HG02970 (cell line): ENCODE measurements around the gene NUP58.

Experiments used
- ATAC-seq: cut with Tn5 transposase; IDR thresholded peaks from one replicate; pipeline ENCODE4 v1.9.1; 2021; ENCODE audit warnings: mild to moderate bottlenecking, moderate library complexity, moderate number of reproducible peaks; ENCODE audit not compliant: unreplicated experiment, low FRiP score

Gene NUP58

DNA sequence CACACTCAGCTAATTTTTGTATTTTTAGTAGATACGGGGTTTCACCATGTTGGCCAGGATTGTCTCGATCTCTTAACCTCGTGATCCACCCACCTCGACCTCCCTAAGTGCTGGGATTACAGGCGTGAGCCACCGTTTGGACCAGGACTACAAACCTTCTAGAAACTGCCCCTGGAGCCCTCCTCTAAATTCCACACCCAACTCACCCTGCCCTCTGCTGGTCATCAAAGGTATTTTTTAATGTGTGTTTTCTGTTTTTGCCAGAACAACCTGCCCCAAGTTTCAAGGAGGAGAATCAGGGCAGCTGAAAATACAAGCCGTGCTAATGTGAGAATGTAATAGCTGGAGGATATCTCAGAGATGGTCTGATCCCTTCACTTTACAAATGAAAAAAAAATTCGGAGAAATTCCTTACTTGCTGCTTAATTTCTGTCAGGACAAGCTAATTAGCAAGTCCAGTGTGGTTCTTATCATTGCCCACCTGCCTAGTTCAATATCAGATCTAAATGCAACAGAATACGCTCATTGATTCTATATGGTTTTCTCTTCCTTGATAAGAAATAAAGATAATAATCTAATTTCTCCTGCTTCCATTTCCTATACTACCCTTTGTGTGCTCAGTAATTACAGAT lies 74.4 kb downstream of the NUP58 start:
- ATAC-seq, result no peak

DNA sequence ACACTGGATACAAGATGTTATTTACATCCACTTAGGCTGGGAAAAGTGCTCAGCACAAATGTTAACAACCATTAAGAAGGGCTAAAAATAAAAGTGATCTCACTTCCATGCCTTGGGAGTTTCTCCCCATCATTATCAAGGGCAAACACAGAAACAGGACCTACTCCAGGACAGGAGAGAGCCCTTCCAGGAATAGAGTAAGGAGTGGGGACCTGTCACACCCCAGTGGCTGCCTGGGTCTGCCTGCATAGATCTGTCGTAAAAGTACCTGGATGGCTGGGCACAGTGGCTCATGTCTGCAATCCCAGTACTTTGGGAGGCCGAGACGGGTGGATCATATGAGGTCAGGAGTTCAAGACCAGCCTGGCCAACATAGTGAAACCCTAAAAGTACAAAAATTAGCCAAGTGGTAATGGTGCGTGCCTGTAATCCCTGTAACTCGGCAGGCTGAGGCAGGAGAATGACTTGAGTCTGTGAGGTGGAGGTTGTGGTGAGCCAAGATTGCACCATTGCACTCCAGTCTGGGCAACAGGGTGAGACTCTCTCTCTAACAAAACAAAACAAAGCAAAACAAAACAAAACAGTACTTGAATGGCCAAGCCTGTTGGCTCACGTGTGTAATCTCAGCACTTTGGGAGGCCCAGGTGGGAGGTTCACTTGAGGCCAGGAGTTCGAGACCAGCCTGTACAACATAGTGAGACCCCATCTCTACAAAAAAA lies 76.0 kb downstream of the NUP58 start:
- ATAC-seq, result no peak

DNA sequence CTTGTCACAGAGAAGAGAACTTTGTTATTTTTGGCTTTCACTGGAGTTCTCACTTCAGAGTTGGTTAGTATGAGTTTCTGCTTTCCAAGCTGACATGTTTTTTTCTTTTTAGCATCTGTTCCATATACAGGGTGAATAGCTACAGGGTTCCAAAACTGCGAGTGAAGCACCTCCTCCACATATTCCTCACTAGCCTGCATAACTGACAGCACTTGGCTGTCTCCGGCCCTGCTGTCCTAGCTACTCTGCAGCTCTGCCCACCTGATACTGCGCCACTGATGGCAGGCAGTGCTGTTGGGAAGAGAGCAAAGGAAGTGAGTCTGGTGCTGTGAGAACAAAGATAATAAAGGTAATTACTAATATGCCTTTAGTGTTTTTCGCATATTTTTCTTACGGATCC lies 77.1 kb downstream of the NUP58 start:
- ATAC-seq, result no peak

DNA sequence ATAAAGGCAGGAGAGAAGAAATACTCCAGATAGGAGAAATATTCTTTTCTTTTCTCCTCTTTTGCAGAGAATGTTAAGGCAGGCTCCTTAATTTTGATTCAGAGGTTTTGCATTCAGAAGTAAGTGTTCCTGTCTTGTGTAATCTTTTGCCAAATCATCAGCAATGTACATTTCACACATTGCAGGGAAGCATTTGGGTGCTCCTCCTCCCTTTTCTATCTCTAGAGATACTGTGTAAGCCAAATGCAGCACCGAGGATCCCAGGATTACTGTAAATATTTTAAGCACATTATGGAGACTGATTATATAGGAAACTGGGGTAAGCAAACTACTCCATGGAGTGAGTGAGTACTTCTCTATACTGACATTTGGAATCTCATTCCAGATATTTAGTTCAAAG lies 77.6 kb downstream of the NUP58 start:
- ATAC-seq, result no peak

DNA sequence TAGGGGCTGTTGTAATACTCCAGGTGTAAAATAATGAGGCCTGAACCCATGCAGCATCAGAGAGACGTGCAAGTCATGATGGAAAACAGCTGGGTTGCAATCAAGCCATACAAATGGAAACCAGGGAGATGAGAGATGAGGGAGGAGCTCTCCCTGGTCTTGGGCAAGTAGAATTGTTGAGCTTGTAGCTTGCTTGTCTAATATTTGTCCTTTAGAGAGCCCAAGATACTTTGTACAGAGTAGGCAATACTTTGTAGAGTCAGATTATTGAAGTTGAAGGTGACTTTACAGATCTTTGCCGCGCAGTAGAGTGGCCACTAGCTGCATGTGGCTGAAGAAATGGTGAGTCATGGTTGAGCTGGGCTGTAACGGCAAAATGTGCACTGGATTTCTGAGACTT lies 78.7 kb downstream of the NUP58 start:
- ATAC-seq, result no peak

DNA sequence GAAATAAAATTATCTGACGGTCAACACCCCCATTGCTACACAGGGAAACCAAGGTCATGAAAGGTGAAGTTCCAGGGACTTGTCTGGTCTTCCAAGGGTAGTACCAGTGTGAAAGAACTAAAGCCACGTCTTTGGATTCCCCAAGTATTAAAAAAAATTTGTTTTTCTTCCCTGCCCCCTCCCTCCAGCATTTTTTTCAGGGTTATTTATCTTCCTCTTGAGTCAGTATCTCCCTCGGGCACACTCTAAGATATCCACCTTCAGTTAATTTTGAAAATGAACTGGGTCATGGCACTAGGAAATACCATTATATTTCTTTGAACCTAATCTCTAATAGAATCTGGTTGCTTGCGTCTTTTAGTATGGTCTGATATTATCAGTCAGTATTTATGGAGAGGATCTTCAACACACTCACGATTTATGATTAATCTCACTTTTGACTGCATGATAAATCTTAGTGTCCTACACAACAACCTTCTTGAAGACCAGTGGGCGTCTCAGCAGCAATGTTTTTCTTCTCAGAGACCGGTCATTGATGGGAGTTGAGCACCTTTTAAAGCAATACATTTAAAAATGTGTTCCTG lies 79.4 kb downstream of the NUP58 start:
- ATAC-seq, result no peak

DNA sequence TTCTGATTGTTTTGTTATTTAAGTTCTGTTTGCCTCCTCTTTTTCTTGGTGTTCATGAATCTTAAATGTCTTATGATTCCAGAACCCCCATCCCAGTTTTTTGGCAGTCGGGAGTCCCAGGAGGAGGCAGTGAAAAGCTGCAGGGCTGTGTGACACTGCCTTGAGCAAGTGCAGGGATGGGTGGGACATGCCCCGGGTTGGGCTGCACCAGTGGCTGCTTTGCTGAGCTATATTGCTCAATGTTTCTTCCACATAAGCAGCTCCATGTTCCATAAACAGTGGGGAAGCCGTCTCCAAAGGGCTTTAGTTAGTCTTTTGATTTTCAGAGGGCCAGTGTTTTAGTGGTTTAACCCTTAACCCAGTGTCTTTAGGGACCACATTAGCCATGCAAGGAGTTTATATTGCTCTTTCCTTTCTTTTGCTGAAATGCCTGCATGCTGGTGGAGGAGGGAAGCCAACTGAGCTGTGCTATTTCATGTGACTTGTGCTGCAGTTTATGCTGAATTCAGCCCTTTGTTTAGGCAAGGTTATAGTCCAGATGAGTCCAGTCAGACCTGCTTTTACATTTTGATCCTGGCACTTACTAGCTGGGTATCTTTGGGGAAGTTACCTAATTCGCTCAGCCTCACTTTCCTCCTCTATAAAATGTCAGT lies 83.5 kb downstream of the NUP58 start:
- ATAC-seq, result no peak

DNA sequence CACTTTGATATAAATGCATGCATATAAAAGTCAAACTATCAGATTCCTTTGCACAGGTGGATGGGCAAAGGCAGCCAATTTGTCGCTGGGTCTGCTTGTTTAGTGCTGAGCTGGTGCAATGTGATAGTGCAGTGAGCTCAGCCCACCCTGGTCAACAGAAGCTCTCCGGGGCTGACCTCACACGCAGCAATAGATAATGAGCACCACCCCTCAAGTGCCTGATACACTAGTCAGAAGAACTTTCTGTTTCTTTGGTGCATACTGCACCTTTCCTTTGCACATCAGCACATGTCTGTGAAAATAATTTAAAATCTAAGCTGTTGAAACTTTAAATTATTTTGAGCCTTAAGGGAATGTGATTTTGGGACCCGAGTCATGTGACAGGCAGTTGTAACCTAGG lies 90.5 kb downstream of the NUP58 start:
- no peak for ATAC-seq
